Endothelial cell (in vitro differentiated cells): Measurements from ENCODE around the gene ROBO2. TPM values are rescaled to one million over a fixed set of nuclear protein-coding genes. Genes with fewer than 3 reads are reported as not detected.

Experiments
- DNase-seq: peaks from one replicate; pipeline ENCODE4 v3.0.0; 2021; ENCODE audit warnings: low spot score
- H3K27ac Mint-ChIP-seq: one replicate; pipeline ENCODE4 v1.8.0; 2021; ENCODE audit warnings: mixed read lengths, inconsistent platforms; ENCODE audit not compliant: unreplicated experiment
- H3K27me3 Mint-ChIP-seq: one replicate; pipeline ENCODE4 v1.8.0; 2021; ENCODE audit warnings: mild to moderate bottlenecking, moderate library complexity, mixed read lengths, inconsistent platforms; ENCODE audit not compliant: unreplicated experiment
- H3K36me3 Mint-ChIP-seq: one replicate; pipeline ENCODE4 v1.8.0; 2021; ENCODE audit warnings: mild to moderate bottlenecking, low read depth, mixed read lengths, inconsistent platforms; ENCODE audit not compliant: unreplicated experiment
- H3K4me1 Mint-ChIP-seq: one replicate; pipeline ENCODE4 v1.8.0; 2021; ENCODE audit warnings: mild to moderate bottlenecking, mixed read lengths, inconsistent platforms; ENCODE audit not compliant: unreplicated experiment
- H3K4me3 Mint-ChIP-seq: one replicate; pipeline ENCODE4 v1.8.0; 2021; ENCODE audit warnings: mild to moderate bottlenecking, mixed read lengths, inconsistent platforms; ENCODE audit not compliant: unreplicated experiment
- H3K9me3 Mint-ChIP-seq: one replicate; pipeline ENCODE4 v1.8.0; 2021; ENCODE audit warnings: mixed read lengths, inconsistent platforms; ENCODE audit not compliant: unreplicated experiment
- CTCF ChIP-seq: fragments of 200-600 bp; sonication (generic); IDR thresholded peaks from one replicate; pipeline ENCODE4 v1.5.0; 2021; ENCODE audit warnings: antibody characterized with exemption; ENCODE audit not compliant: unreplicated experiment
- total RNA-seq: library from RNA; stranded (reverse); fragmentation: NEBNext Ultra II Directional; extraction: Animal tissue kit (Norgen Biotek cat#: 25700); gene quantifications from one replicate; pipeline ENCODE4 v1.2.1, GENCODE V29; 2021; ENCODE audit not compliant: unreplicated experiment

The ROBO2 gene
- total RNA-seq, 1 donor from 2014 or later: 2.5 TPM

DNA sequence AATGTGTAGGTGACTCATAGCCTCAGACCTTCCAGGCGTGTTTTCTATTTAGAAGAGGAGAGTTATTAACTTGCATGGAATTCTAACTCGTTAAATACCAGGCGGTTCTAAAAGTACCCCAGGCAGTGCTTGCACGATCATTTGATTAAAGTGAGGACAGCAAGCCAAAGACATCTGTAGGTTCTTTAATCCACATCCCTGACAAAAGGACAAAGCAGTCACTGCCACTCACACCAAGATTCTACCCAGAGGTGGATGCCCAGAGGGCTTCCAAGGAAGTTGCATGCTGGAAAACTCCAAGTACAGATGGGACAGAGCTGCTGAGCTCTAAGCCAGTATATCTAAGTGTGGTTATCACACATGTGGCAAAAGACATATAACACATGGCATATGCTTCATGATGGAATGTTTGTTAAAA, 372.1 kb downstream of the ROBO2 start:
- H3K27ac Mint-ChIP-seq: no peak overlapping the region
- peaks cover 3% of the 10 kb centered on the region for H3K27me3 Mint-ChIP-seq
- H3K9me3 Mint-ChIP-seq: no peaks in the 10 kb centered on the region
- H3K4me1 Mint-ChIP-seq: no peaks in the 10 kb centered on the region
- DNase-seq: no peak
- H3K4me3 Mint-ChIP-seq: no peak overlapping the region
- no peak for TF ChIP-seq CTCF
- no peaks in the 10 kb centered on the region for H3K36me3 Mint-ChIP-seq

- TF ChIP-seq CTCF: no peak
- no peak for DNase-seq
- H3K4me1 Mint-ChIP-seq: no peaks in the 10 kb centered on the region
- no peaks in the 10 kb centered on the region for H3K9me3 Mint-ChIP-seq
- no peaks in the 10 kb centered on the region for H3K36me3 Mint-ChIP-seq
- H3K4me3 Mint-ChIP-seq: no peak overlapping the region
- H3K27ac Mint-ChIP-seq: no peak overlapping the region
- peaks cover 3% of the 10 kb centered on the region for H3K27me3 Mint-ChIP-seq
Measured at GRCh38 chr3:77412584-77412983, 372.7 kb downstream of the ROBO2 start.

GRCh38 chr3:77414881-77415280, 375.0 kb downstream of the ROBO2 start:
- H3K27ac Mint-ChIP-seq: no peak overlapping the region
- no peaks in the 10 kb centered on the region for H3K9me3 Mint-ChIP-seq
- H3K4me3 Mint-ChIP-seq: no peak overlapping the region
- no peak for TF ChIP-seq CTCF
- peaks cover 4% of the 10 kb centered on the region for H3K27me3 Mint-ChIP-seq
- H3K36me3 Mint-ChIP-seq: no peaks in the 10 kb centered on the region
- no peaks in the 10 kb centered on the region for H3K4me1 Mint-ChIP-seq
- no peak for DNase-seq

GRCh38 chr3:77420336-77420735, 380.4 kb downstream of the ROBO2 start:
- no peak for DNase-seq
- H3K27ac Mint-ChIP-seq: no peak overlapping the region
- H3K9me3 Mint-ChIP-seq: no peaks in the 10 kb centered on the region
- H3K27me3 Mint-ChIP-seq: peaks cover 2% of the 10 kb centered on the region
- no peaks in the 10 kb centered on the region for H3K36me3 Mint-ChIP-seq
- H3K4me3 Mint-ChIP-seq: no peak overlapping the region
- TF ChIP-seq CTCF: no peak
- no peaks in the 10 kb centered on the region for H3K4me1 Mint-ChIP-seq

GRCh38 chr3:77421916-77422315, 382.0 kb downstream of the ROBO2 start:
- Mint-ChIP-seq H3K27ac (no peak overlapping the region), H3K9me3 (no peaks in the 10 kb centered on the region), H3K4me3 (no peak overlapping the region), H3K4me1 (no peaks in the 10 kb centered on the region), H3K36me3 (no peaks in the 10 kb centered on the region), H3K27me3 (peaks cover 2% of the 10 kb centered on the region)
- DNase-seq: no peak
- TF ChIP-seq CTCF: no peak
